Esophagus squamous epithelium (tissue), 5 donors: ENCODE data around the gene MTM1. TPM values are rescaled to one million over a fixed set of nuclear protein-coding genes. Genes with fewer than 3 reads are reported as not detected.

Source experiments
- DNase-seq: peaks from one replicate; lab custom pipeline; 2025; lab: John Stamatoyannopoulos, UW
- H3K27ac ChIP-seq, 4 donors: fragments of 200-600 bp; sonication (generic); one replicate each; pipeline ENCODE4 v1.5.1; 2016 to 2019; ENCODE audit warnings: mild to moderate bottlenecking in 1 of 4
- H3K27me3 ChIP-seq, 4 donors: fragments of 200-600 bp; sonication (generic); 1 replicate in 3 of 4; 2 replicates in 1 of 4; pipeline versions ENCODE4 v1.5.1 to v1.6.0; 2017 to 2021; ENCODE audit warnings: antibody characterized with exemption in 1 of 4
- H3K36me3 ChIP-seq, 3 donors: fragments of 200-600 bp; sonication (generic); one replicate each; pipeline ENCODE4 v1.5.1; 2016 to 2019
- H3K4me1 ChIP-seq, 3 donors: fragments of 200-600 bp; sonication (generic); one replicate each; pipeline ENCODE4 v1.5.1; 2017 to 2019
- H3K4me3 ChIP-seq, 4 donors: fragments of 200-600 bp; sonication (generic); 1 replicate in 3 of 4; 2 replicates in 1 of 4; pipeline ENCODE4 v1.5.1; 2016 to 2019; ENCODE audit warnings: mild to moderate bottlenecking in 2 of 4, moderate library complexity in 1 of 4
- H3K9me3 ChIP-seq, 3 donors: fragments of 200-600 bp; sonication (generic); one replicate each; pipeline ENCODE4 v1.5.1; 2016 to 2019
- POLR2A ChIP-seq, 4 donors: fragments of 450-650 bp; IDR thresholded peaks; one replicate each; pipeline ENCODE4 v1.6.1; 2017; ENCODE audit warnings: antibody characterized with exemption in 4 of 4, mild to moderate bottlenecking in 4 of 4, moderate library complexity in 3 of 4
- WGBS, 2 donors: methylation state at CpG; one replicate each; pipeline ENCODE4 v1.1.5; 2018; 5-methylcytosine and 5-hydroxymethylcytosine counted together
- intact Hi-C: fragments of 100-400 bp; cut with DNase I; formaldehyde crosslinking; loops from one replicate; pipeline ENCODE4 v1.15.0; 2022
- total RNA-seq, 4 donors: library from RNA; depleted of rRNA; stranded (reverse); fragments of >200 nt; gene quantifications; one replicate each; pipeline ENCODE4 v1.1.0, GENCODE V29; 2016
- TF ChIP-seq, protein P1 (sequence below), 6 experiments: fragments of 450-650 bp in 4 of 6; fragments of 200-600 bp in 2 of 6; sonication (generic) in 2 of 6; IDR thresholded peaks; one replicate each; pipeline ENCODE4 v1.5.1; 2016 to 2019; ENCODE audit warnings: antibody characterized with exemption in 6 of 6, mild to moderate bottlenecking in 4 of 6, moderate library complexity in 4 of 6
- donor health status: DM: yes; HTN: yes; CAD: no.

Gene MTM1
- total RNA-seq, 4 donors from 2014 or later = 9.1 to 13.7 (median 11.4) TPM

DNA sequence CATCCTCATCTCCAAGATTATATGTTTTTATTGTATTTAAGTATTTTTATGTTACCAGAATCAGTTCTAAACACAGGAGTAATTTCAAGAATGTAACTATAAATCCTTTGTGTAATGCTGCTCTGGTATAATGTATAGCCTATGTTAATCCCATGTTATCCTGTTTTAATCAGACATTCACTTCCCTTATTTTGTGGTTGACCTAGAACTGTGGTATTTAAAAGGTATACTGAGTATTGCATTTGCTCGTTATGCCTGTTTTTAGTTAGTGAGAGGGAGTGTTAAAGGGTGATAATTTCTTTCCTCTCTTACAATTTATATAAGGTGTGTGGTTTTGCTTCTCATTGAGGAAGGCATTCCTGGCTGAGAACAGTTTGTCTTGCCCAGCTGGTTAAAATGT lies 26.2 kb downstream of the MTM1 start:
- DNase-seq = no peak
- H3K4me1 ChIP-seq = no peaks in the 10 kb centered on the region
- WGBS, 2 donors = 44 to 75% methylated on average over 1 of the region's 1 CpG

DNA sequence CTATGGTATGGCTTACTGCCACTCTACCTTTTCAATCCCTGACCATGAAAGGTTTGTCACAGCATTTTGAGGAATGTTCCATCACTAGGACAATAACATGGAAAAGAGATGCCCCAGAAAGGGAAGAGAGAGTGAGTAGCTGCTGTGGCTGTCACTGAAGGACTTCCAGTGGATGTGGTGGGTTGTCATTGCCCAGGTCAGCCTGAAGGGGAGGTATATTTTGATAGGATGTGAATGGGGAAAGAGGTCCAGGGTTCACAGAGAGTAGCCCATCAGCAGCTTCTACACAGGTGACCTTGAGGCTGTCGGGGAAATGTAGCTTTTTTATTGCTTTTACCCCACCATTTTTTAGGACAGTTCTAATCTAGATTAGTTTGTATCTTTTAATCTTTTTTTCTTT lies 30.8 kb downstream of the MTM1 start:
- DNase-seq = no peak
- Histone ChIP-seq H3K27me3 (no peaks in the 10 kb centered on the region), H3K9me3 (no peaks in the 10 kb centered on the region), H3K36me3 (peaks cover 0 to 57% (median 0%) of the 10 kb centered on the region in 3 donors), H3K27ac (no peak overlapping the region), H3K4me3 (no peak overlapping the region), H3K4me1 (no peaks in the 10 kb centered on the region)
- 35 to 93% methylated on average over 1 of the region's 1 CpG for WGBS, 2 donors
- intact Hi-C loops = no loop called here
- TF ChIP-seq, protein P1, sequence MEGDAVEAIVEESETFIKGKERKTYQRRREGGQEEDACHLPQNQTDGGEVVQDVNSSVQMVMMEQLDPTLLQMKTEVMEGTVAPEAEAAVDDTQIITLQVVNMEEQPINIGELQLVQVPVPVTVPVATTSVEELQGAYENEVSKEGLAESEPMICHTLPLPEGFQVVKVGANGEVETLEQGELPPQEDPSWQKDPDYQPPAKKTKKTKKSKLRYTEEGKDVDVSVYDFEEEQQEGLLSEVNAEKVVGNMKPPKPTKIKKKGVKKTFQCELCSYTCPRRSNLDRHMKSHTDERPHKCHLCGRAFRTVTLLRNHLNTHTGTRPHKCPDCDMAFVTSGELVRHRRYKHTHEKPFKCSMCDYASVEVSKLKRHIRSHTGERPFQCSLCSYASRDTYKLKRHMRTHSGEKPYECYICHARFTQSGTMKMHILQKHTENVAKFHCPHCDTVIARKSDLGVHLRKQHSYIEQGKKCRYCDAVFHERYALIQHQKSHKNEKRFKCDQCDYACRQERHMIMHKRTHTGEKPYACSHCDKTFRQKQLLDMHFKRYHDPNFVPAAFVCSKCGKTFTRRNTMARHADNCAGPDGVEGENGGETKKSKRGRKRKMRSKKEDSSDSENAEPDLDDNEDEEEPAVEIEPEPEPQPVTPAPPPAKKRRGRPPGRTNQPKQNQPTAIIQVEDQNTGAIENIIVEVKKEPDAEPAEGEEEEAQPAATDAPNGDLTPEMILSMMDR (IDR thresholded peaks at IDR 0.05) = no peak
- no peak for TF ChIP-seq POLR2A (IDR thresholded peaks at IDR 0.05)

More for the DNA sequence above, 26.2 kb downstream of the MTM1 start:
- Histone ChIP-seq H3K27ac (no peak overlapping the region), H3K36me3 (peaks cover 0 to 31% (median 0%) of the 10 kb centered on the region in 3 donors), H3K4me3 (no peak overlapping the region), H3K9me3 (no peaks in the 10 kb centered on the region), H3K27me3 (no peaks in the 10 kb centered on the region)
- TF ChIP-seq, protein P1 (IDR thresholded peaks at IDR 0.05) = no peak
- no peak for TF ChIP-seq POLR2A (IDR thresholded peaks at IDR 0.05)
- intact Hi-C loops = no loop called here

DNA sequence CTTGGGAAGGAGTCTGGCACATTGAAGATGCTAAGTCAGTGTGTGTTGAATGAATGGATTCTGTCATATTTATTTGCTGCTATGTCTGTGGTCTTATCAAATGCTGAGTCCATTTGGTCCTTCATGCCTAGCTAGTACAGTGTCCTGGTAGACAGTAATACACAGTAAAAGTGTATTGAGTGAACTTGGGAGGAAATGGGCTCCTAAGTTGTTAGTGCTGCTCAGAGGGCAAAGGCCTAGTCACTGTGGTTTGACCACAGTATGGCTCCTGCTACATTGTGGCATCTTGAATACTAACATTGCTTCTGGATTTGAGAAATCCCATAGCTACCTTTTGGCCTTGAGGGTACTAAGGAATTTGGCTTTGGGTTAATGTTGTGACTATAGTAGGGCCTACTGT lies 33.9 kb downstream of the MTM1 start:
- Histone ChIP-seq H3K27me3 (no peaks in the 10 kb centered on the region), H3K36me3 (peaks cover 0 to 47% (median 0%) of the 10 kb centered on the region in 3 donors), H3K9me3 (no peaks in the 10 kb centered on the region), H3K4me3 (no peak overlapping the region), H3K4me1 (no peaks in the 10 kb centered on the region), H3K27ac (no peak overlapping the region)
- intact Hi-C loops = no loop called here
- no peak for TF ChIP-seq POLR2A (IDR thresholded peaks at IDR 0.05)
- TF ChIP-seq, protein P1 (IDR thresholded peaks at IDR 0.05) = no peak
- no peak for DNase-seq

DNA sequence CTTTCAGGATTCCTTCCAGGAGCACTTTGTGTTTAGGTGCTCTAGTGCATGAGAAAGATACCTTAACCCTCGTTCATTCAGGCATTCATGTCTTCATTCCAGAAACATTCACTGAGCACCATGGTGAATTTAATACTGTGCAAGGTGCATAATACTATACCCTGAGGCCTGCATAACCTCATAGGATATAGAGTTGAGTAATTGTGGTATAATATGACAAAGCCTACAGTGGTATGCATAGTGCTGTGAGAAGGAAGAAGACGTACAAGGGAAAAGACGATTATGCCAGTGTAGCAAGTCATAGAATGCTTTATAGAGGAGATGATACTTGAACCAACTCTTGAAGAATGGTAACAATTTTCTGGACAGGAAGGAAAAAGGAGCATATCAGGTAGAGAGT lies 34.3 kb downstream of the MTM1 start:
- no peaks in the 10 kb centered on the region for H3K4me1 ChIP-seq
- H3K4me3 ChIP-seq = no peak overlapping the region
- H3K27me3 ChIP-seq = no peaks in the 10 kb centered on the region
- intact Hi-C loops = no loop called here
- H3K27ac ChIP-seq = no peak overlapping the region
- no peaks in the 10 kb centered on the region for H3K9me3 ChIP-seq
- TF ChIP-seq, protein P1 (IDR thresholded peaks at IDR 0.05) = no peak
- no peak for TF ChIP-seq POLR2A (IDR thresholded peaks at IDR 0.05)
- DNase-seq = no peak
- 85 to 90% methylated on average over 3 of the region's 3 CpGs for WGBS, 2 donors
- H3K36me3 ChIP-seq = peaks cover 0 to 42% (median 0%) of the 10 kb centered on the region in 3 donors

DNA sequence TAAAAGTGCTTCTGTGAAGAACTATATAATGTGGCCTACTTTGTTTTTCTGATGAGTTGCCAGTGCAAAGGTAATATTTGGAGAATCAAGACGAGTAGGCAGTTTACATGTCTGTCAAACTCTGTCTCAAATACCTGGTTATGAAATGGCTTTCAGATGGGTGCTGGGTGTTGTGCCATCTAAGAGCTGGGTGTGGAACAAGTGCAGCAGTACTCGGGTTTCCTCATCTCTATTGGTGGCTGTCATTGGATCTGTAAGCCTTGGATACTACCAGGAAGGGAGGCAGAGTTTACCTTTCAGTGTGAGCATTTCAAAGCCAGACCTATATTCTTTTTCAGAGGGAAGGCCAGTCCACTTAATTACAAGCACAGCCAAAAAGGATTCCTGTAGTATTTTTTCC lies 37.2 kb downstream of the MTM1 start:
- DNase-seq = no peak

More for the DNA sequence above, 37.2 kb downstream of the MTM1 start:
- Histone ChIP-seq H3K4me1 (no peaks in the 10 kb centered on the region), H3K4me3 (no peak overlapping the region), H3K9me3 (no peaks in the 10 kb centered on the region), H3K36me3 (peaks cover 0 to 16% (median 0%) of the 10 kb centered on the region in 3 donors), H3K27me3 (no peaks in the 10 kb centered on the region), H3K27ac (no peak overlapping the region)
- intact Hi-C loops = no loop called here
- no peak for TF ChIP-seq POLR2A (IDR thresholded peaks at IDR 0.05)
- TF ChIP-seq, protein P1 (IDR thresholded peaks at IDR 0.05) = no peak
- WGBS, 2 donors = 55 to 67% methylated on average over 2 of the region's 2 CpGs
